Endothelial cell of umbilical vein (primary cell): Measurements from ENCODE around the gene LENG8. TPM values are rescaled to one million over a fixed set of nuclear protein-coding genes. Genes with fewer than 3 reads are reported as not detected.

Experiments used
- BruUV-seq: library from RNA; stranded (reverse); fragments of 400-500 nt; replicated peaks from 2 replicates; lab custom pipeline; 2021; lab: Mats Ljungman, UMichigan
- CTCF ChIA-PET: fragments of 300-600, 350-600 bp; sonication (Branson Sonifier 250); formaldehyde crosslinking; loops from one replicate; lab custom pipeline; 2021; ENCODE audit warnings: antibody characterized with exemption, inconsistent platforms; lab: Charles Lee
- POLR2A ChIA-PET: fragments of 300-600, 350-600 bp; sonication (Branson Sonifier 250); formaldehyde crosslinking; loops from one replicate; lab custom pipeline; 2021; ENCODE audit warnings: antibody characterized with exemption, inconsistent platforms; lab: Charles Lee
- DNase-seq: peaks from one replicate; pipeline ENCODE4 v3.0.0-alpha.2; 2011; ENCODE audit warnings: low read depth, low spot score
- FAIRE-seq: peaks from 2 replicates; lab custom pipeline; 2011; peaks lifted over from hg19 to GRCh38; lab: Jason Lieb, UNC
- H2AFZ ChIP-seq: 2 replicates; pipeline ENCODE4 v1.6.0; 2012; ENCODE audit warnings: low read depth, low read length, control low read depth, inconsistent platforms
- H3K27ac ChIP-seq: 2 replicates; pipeline ENCODE4 v1.5.1; 2011; ENCODE audit warnings: low read depth, mild to moderate bottlenecking, control low read depth, low read length, moderate library complexity; ENCODE audit not compliant: insufficient read depth
- H3K27me3 ChIP-seq, 2 experiments: 2 replicates each; pipeline versions ENCODE4 v1.6.0 to v1.6.1; 2011; ENCODE audit warnings: low read length in 2 of 2, mixed read lengths in 1 of 2; ENCODE audit not compliant: control insufficient read depth in 2 of 2, insufficient read depth in 2 of 2
- H3K36me3 ChIP-seq, 2 experiments: 2 replicates in 1 of 2; 3 replicates in 1 of 2; pipeline ENCODE4 v1.5.1; 2011; ENCODE audit warnings: low read length in 2 of 2, mild to moderate bottlenecking in 1 of 2, moderate library complexity in 1 of 2; ENCODE audit not compliant: control insufficient read depth in 2 of 2, insufficient read depth in 2 of 2; ENCODE audit errors: extremely low read depth in 1 of 2
- H3K4me1 ChIP-seq: 3 replicates; pipeline ENCODE4 v1.5.1; 2011; ENCODE audit warnings: mild to moderate bottlenecking, low read length; ENCODE audit not compliant: control insufficient read depth, insufficient read depth; ENCODE audit errors: extremely low read depth
- H3K4me2 ChIP-seq: 2 replicates; pipeline ENCODE4 v1.6.1; 2011; ENCODE audit warnings: low read length, control low read depth, mixed read lengths; ENCODE audit not compliant: insufficient read depth
- H3K4me3 ChIP-seq, 3 experiments: fragments of 200-600 bp in 1 of 3; sonication (generic), shearing (Covaris generic) in 1 of 3; replicated peaks in 1 of 3; 2 replicates each; pipeline ENCODE4 v1.5.1; 2011 to 2016; ENCODE audit warnings: control low read depth in 3 of 3, low read length in 3 of 3, mild to moderate bottlenecking in 2 of 3, inconsistent platforms in 1 of 3, low read depth in 1 of 3, moderate library complexity in 1 of 3; ENCODE audit not compliant: insufficient read depth in 1 of 3
- H3K79me2 ChIP-seq: 2 replicates; pipeline ENCODE4 v1.6.0; 2012; ENCODE audit warnings: low read length, inconsistent platforms; ENCODE audit not compliant: control insufficient read depth, insufficient read depth
- H3K9ac ChIP-seq: replicated peaks from 2 replicates; pipeline ENCODE3; 2011; ENCODE audit warnings: low read length, control low read depth; ENCODE audit not compliant: insufficient read depth; ENCODE audit errors: extremely low read depth
- H3K9me1 ChIP-seq: replicated peaks from 3 replicates; pipeline ENCODE4 v1.6.0; 2011; ENCODE audit warnings: mild to moderate bottlenecking, low read length; ENCODE audit not compliant: control insufficient read depth, insufficient read depth; ENCODE audit errors: extremely low read depth
- H3K9me3 ChIP-seq: replicated peaks from 2 replicates; pipeline ENCODE4 v1.5.1; 2012; ENCODE audit warnings: low read length, inconsistent platforms; ENCODE audit not compliant: control insufficient read depth, insufficient read depth
- H4K20me1 ChIP-seq: replicated peaks from 2 replicates; pipeline ENCODE3; 2011; ENCODE audit warnings: mild to moderate bottlenecking, low read length; ENCODE audit not compliant: control insufficient read depth, insufficient read depth; ENCODE audit errors: extremely low read depth
- EZH2 ChIP-seq: IDR thresholded peaks from 2 replicates; pipeline ENCODE4 v1.6.1; 2012; ENCODE audit warnings: borderline replicate concordance, low read depth, mild to moderate bottlenecking, moderate library complexity, low read length, inconsistent platforms; ENCODE audit not compliant: severe bottlenecking
- FOS ChIP-seq: IDR thresholded peaks from 2 replicates; pipeline ENCODE4 v1.6.1; 2011; ENCODE audit warnings: mild to moderate bottlenecking, low read length, moderate library complexity, borderline replicate concordance; ENCODE audit not compliant: insufficient read depth
- GATA2 ChIP-seq: IDR thresholded peaks from 2 replicates; pipeline ENCODE4 v1.7.0; 2011; ENCODE audit warnings: low read depth, mild to moderate bottlenecking, moderate library complexity, mixed read lengths, low read length; ENCODE audit not compliant: insufficient read length, insufficient read depth
- JUN ChIP-seq: IDR thresholded peaks from 2 replicates; pipeline ENCODE4 v1.6.1; 2011; ENCODE audit warnings: borderline replicate concordance, low read depth; ENCODE audit not compliant: insufficient read length, insufficient read depth
- MYC ChIP-seq: IDR thresholded peaks from one replicate; pipeline ENCODE4 v1.6.1; 2011; ENCODE audit warnings: mild to moderate bottlenecking, low read depth, low read length
- POLR2A ChIP-seq: IDR thresholded peaks from 2 replicates; pipeline ENCODE4 v1.6.1; 2012; ENCODE audit warnings: low read depth, mild to moderate bottlenecking, control low read depth, low read length
- POLR2AphosphoS5 ChIP-seq: IDR thresholded peaks from 2 replicates; pipeline ENCODE4 v1.6.1; 2012; ENCODE audit warnings: low read depth, mild to moderate bottlenecking, control low read depth, low read length, moderate library complexity; ENCODE audit not compliant: insufficient read depth
- dilution Hi-C: fragments of 300-500 bp; cut with MboI; formaldehyde crosslinking; loops from one replicate; pipeline ENCODE4 v1.15.0; 2019; ENCODE audit warnings: low sequenced_read_pairs; ENCODE audit not compliant: extremely low pct_ligation_motif_present
- intact Hi-C: fragments of 100-400 bp; cut with micrococcal nuclease; formaldehyde crosslinking; loops from one replicate; pipeline ENCODE4 v1.10.0; 2022
- polyA plus RNA-seq, 4 experiments: library from polyadenylated mRNA; depleted of rRNA in 3 of 4; stranded (reverse) in 3 of 4; unstranded in 1 of 4; fragments of >200 nt; gene quantifications; 2 replicates each; pipeline versions ENCODE4 v1.2.1 to v1.2.3, GENCODE V29; 2011 to 2012; ENCODE audit warnings: missing spikeins in 1 of 4
- total RNA-seq: library from RNA; stranded (reverse); gene quantifications from 2 replicates; pipeline ENCODE4 v1.2.3, GENCODE V29; 2021
- TF ChIP-seq, protein P1 (sequence below), 2 donors: IDR thresholded peaks; 1 replicate in 1 of 2; 2 replicates in 1 of 2; pipeline ENCODE4 v1.5.1; 2011; ENCODE audit warnings: low read length in 2 of 2, mild to moderate bottlenecking in 2 of 2, moderate library complexity in 2 of 2, control low read depth in 1 of 2, inconsistent platforms in 1 of 2, low read depth in 1 of 2; ENCODE audit not compliant: insufficient read depth in 1 of 2; ENCODE audit errors: extremely low read depth in 1 of 2
- TF ChIP-seq, protein P2 (sequence below): IDR thresholded peaks from 2 replicates; pipeline ENCODE4 v1.6.1; 2011; ENCODE audit not compliant: insufficient read depth, insufficient read length

LENG8 gene
- total and polyA plus RNA-seq, 2 donors (not counting 3 experiments of a cell fraction or from before 2014, with no cell fraction given), result 130 to 218 TPM

GRCh38 chr19:54464630-54465425 lies 15.8 kb downstream of the LENG8 start:
- H3K4me1 ChIP-seq, result peaks cover 37% of the 10 kb centered on the region
- dilution Hi-C loops, result no loop called here
- H2AFZ ChIP-seq, result peak overlapping the region; percentile 33
- no peaks in the 10 kb centered on the region for H3K9me1 ChIP-seq
- peaks cover 9% of the 10 kb centered on the region for H3K79me2 ChIP-seq
- peak overlapping the region; percentile 12 to 38 (median 28) for H3K4me3 ChIP-seq
- H4K20me1 ChIP-seq, result no peaks in the 10 kb centered on the region
- ChIA-PET CTCF (no interaction called here), POLR2A (no interaction called here)
- H3K4me2 ChIP-seq, result peak overlapping the region; percentile 66
- FAIRE-seq, result no peak
- H3K9ac ChIP-seq, result peak overlapping the region; percentile 17
- peak overlapping the region; percentile 85 for H3K27ac ChIP-seq
- H3K9me3 ChIP-seq, result no peaks in the 10 kb centered on the region
- H3K36me3 ChIP-seq, result peaks cover 0 to 13% of the 10 kb centered on the region in 2 experiments
- TF ChIP-seq POLR2AphosphoS5 (peak; percentile 20), GATA2 (no peak)
- no peaks in the 10 kb centered on the region for H3K27me3 ChIP-seq
- intact Hi-C loops, result loop anchor here (5.0 to 10.0 kb wide), 5 partner anchors 597 to 1190 kb away; partner anchors contain the start of genes MYADM, PPP1R12C, RDH13 and U2AF2
- peak; percentile 72 for DNase-seq
- no TSS peak for BruUV-seq

DNA sequence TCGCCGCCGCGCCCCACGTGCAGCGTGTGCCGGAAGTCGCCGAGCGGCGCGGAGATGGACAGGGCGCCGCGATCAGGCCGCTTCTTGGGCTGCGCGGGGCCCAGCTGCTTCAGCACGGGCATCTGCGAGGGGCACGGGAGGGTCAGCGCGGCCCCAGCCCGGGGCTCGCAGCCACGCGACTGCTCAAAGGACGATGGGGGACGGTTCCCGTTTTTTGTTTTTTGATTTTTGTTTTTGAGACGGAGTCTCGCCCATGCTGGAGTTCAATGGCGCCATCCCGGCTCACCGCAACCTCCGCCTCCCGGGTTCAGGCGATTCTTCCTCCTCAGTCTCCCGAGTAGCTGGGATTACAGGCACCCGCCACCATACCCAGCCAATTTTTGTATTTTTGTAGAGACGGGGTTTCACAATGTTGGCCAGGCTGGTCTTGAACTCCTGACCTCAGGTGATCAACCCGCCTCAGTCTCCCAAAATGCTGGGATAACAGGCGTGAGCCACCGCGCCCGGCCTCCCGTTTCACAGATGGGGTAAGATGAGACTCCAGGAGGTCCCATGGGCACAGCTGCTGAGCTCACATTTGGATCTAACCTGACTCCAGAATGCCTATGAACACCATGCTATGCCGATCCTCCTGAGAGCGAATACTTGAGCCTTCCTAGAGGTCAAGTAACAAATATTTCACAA lies 16.6 kb downstream of the LENG8 start:
- Histone ChIP-seq H3K4me1 (peaks cover 45% of the 10 kb centered on the region), H4K20me1 (no peaks in the 10 kb centered on the region), H3K4me2 (no peak overlapping the region), H3K79me2 (peaks cover 6% of the 10 kb centered on the region), H3K27me3 (no peaks in the 10 kb centered on the region), H2AFZ (no peak overlapping the region), H3K9me3 (no peaks in the 10 kb centered on the region), H3K9ac (no peak overlapping the region), H3K36me3 (peaks cover 0 to 9% of the 10 kb centered on the region in 2 experiments), H3K9me1 (no peaks in the 10 kb centered on the region), H3K27ac (no peak overlapping the region), H3K4me3 (no peak overlapping the region)
- POLR2A ChIA-PET, result no interaction called here
- DNase-seq (no peak), FAIRE-seq (no peak)
- CTCF ChIA-PET, result interaction anchor here (1.0 kb wide), 2 partner anchors 12 to 16 kb away, joined by 3 to 4 read pairs; no protein-coding TSS in a partner anchor
- intact Hi-C loops (loop anchor here (10.0 kb wide), 1 partner anchor 1189 kb away; the partner anchor contains the start of gene U2AF2), dilution Hi-C loops (no loop called here)
- no TSS peak for BruUV-seq
- TF ChIP-seq POLR2AphosphoS5 (no peak), MYC (no peak), GATA2 (no peak), JUN (no peak), FOS (no peak), POLR2A (no peak), EZH2 (no peak)
- TF ChIP-seq, protein P1, sequence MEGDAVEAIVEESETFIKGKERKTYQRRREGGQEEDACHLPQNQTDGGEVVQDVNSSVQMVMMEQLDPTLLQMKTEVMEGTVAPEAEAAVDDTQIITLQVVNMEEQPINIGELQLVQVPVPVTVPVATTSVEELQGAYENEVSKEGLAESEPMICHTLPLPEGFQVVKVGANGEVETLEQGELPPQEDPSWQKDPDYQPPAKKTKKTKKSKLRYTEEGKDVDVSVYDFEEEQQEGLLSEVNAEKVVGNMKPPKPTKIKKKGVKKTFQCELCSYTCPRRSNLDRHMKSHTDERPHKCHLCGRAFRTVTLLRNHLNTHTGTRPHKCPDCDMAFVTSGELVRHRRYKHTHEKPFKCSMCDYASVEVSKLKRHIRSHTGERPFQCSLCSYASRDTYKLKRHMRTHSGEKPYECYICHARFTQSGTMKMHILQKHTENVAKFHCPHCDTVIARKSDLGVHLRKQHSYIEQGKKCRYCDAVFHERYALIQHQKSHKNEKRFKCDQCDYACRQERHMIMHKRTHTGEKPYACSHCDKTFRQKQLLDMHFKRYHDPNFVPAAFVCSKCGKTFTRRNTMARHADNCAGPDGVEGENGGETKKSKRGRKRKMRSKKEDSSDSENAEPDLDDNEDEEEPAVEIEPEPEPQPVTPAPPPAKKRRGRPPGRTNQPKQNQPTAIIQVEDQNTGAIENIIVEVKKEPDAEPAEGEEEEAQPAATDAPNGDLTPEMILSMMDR (IDR thresholded peaks at IDR 0.05; ENCODE audit: extremely low read depth in 1 of 2, insufficient read depth in 1 of 2, low read depth in 1 of 2, low read length in 2 of 2), result no peak
- TF ChIP-seq, protein P2, sequence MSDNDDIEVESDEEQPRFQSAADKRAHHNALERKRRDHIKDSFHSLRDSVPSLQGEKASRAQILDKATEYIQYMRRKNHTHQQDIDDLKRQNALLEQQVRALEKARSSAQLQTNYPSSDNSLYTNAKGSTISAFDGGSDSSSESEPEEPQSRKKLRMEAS, result no peak
